H1 (cell line): ENCODE results near the gene MYH2. TPM values are rescaled to one million over a fixed set of nuclear protein-coding genes. Genes with fewer than 3 reads are reported as not detected.

Experiments
- ASH2L ChIP-seq: fragments of 200-600, 300-600 bp; sonication (generic); IDR thresholded peaks from one replicate; pipeline ENCODE4 v1.7.1; 2017; ENCODE audit warnings: low read length
- BCL11A ChIP-seq, 2 experiments: IDR thresholded peaks; one replicate each; pipeline ENCODE4 v1.6.1; 2011; ENCODE audit warnings: low read depth in 2 of 2, low read length in 2 of 2, mild to moderate bottlenecking in 2 of 2
- FOSL1 ChIP-seq: IDR thresholded peaks from 2 replicates; pipeline ENCODE4 v1.6.1; 2011; ENCODE audit warnings: mild to moderate bottlenecking, low read depth, low read length, moderate library complexity; ENCODE audit not compliant: insufficient read depth
- POU5F1 ChIP-seq: IDR thresholded peaks from 2 replicates; pipeline ENCODE4 v1.6.1; 2011; ENCODE audit warnings: low read depth, mild to moderate bottlenecking, low read length, moderate library complexity
- RBBP5 ChIP-seq: IDR thresholded peaks from 2 replicates; pipeline ENCODE4 v1.7.1; 2012; ENCODE audit warnings: low read depth, mild to moderate bottlenecking, inconsistent platforms, low read length, moderate library complexity, borderline replicate concordance
- polyA plus RNA-seq, 7 experiments: library from polyadenylated mRNA; depleted of rRNA in 3 of 7; stranded (reverse) in 5 of 7; unstranded in 2 of 7; fragments of >200 nt in 5 of 7; fragments of 200-250 nt in 2 of 7; gene quantifications; 1 replicate in 5 of 7; 2 replicates in 1 of 7; 4 replicates in 1 of 7; pipeline versions ENCODE4 v1.2.1 to v1.2.3, GENCODE V29; 2011 to 2013; ENCODE audit warnings: missing spikeins in 2 of 7, mixed read lengths in 2 of 7
- total RNA-seq: library from RNA; stranded (reverse); fragmentation: NEBNext Ultra II Directional; extraction: Animal tissue kit (Norgen Biotek cat#: 25700); gene quantifications from 2 replicates; pipeline ENCODE4 v1.2.1, GENCODE V29; 2021

Gene MYH2
- total and polyA plus RNA-seq, 2 of the 8 experiments (the other 6 are each of a cell fraction or from before 2014, with no cell fraction given), result 1.0 to 9.0 TPM

DNA sequence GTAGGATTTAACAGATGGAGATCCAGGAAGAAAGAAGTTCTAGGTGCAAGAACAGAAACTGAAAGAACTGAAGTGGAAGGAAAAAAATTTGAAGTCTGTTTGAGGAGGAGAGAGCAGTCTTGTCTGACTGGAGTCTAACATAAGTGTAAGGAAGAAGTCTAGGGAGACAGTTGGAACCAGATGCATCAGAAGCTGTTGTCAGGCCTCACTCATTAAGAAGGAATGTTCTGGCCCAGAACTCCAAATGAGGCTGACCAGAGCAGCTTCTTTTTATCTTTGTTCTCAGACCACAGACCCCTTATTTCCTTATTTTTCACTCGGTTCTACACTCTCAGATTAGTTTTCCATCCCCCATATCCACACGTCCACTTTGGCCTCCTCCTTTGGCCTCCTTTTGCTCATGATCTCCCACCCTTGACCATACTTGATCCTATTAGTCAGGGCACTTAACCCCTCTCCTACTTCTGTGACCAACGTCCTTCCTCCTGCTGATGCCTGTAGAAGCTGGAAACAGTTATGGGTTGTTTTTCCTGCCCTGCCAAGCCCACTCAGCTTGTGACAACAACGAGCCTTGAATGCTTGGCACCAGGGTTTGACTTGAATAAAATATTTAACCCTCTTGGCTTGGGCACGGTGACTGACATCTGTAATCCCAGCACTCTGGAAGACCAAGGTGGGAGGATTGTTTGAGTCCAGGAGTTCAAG is 7.0 kb upstream of the MYH2 start (continued):
- TF ChIP-seq FOSL1 (no peak), BCL11A (IDR thresholded peaks at IDR 0.05; ENCODE audit: low read depth in 2 of 2, low read length in 2 of 2) (no peak), POU5F1 (no peak), RBBP5 (no peak), ASH2L (no peak)
- TF ChIP-seq, all 59 proteins: peak for 0
